ENCODE data around the gene RAET1G. TPM values are rescaled to one million over a fixed set of nuclear protein-coding genes. Genes with fewer than 3 reads are reported as not detected.
"Not testable (repeated sequence)": the region's sequence is repeated elsewhere in the genome, so short reads cannot be mapped to it uniquely, and the experiment has no call there.

The RAET1G gene
- total RNA-seq, 1 donor: 1.8 TPM

DNA sequence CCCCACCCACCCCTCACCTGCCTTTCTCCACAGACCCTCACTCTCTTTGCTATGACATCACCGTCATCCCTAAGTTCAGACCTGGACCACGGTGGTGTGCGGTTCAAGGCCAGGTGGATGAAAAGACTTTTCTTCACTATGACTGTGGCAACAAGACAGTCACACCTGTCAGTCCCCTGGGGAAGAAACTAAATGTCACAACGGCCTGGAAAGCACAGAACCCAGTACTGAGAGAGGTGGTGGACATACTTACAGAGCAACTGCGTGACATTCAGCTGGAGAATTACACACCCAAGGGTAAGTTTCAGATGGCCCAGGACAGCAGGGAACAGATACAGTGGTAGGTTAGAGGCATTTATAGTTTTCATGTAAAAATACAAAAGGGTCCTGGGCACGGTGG, 22.4 kb upstream of the RAET1G start:
- H3K4me3 ChIP-seq (ENCODE audit: insufficient read depth, low read length); H4K20me1 ChIP-seq (ENCODE audit: insufficient read depth, low read length); H3K4me2 ChIP-seq (ENCODE audit: insufficient read depth, low read length): not testable (repeated sequence)

DNA sequence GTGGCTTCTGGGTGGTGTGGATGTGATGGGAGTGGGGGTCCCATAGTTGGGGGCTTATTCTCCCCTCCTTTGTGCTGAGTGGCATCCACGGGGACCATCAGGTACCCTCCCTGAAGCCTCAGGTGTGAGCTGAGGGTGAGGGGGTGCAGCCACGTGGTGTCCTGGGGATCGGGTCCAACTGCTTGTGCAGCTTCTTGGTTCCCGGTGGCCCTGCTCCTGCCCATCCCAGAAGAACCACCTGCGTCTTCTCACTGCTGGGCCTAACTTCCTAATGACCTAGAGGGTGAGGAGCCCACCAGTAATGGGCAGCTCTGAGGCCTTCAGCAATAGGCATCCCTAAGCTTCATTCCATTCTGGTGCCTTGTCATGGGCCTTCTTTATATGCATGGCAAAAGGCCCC, 20.4 kb upstream of the RAET1G start:
- H3K79me2 ChIP-seq (ENCODE audit: insufficient read depth, low read length); H3K9me3 ChIP-seq (ENCODE audit: low read depth, low read length): not testable (repeated sequence)
- H3K4me1 ChIP-seq (ENCODE audit: insufficient read depth, low read length): peaks cover 14% of the 10 kb centered on the region

More for the DNA sequence above, 22.4 kb upstream of the RAET1G start:
- H3K4me1 ChIP-seq (ENCODE audit: insufficient read depth, low read length); H3K27ac ChIP-seq (ENCODE audit: low read depth, low read length); H3K36me3 ChIP-seq (ENCODE audit: insufficient read depth, low read length); DNase-seq (ENCODE audit: insufficient read length, low spot score, missing footprints); H2AFZ ChIP-seq (ENCODE audit: low read length); H3K27me3 ChIP-seq (ENCODE audit: insufficient read depth, low read length); H3K9me3 ChIP-seq (ENCODE audit: low read depth, low read length); H3K79me2 ChIP-seq (ENCODE audit: insufficient read depth, low read length): not testable (repeated sequence)

DNA sequence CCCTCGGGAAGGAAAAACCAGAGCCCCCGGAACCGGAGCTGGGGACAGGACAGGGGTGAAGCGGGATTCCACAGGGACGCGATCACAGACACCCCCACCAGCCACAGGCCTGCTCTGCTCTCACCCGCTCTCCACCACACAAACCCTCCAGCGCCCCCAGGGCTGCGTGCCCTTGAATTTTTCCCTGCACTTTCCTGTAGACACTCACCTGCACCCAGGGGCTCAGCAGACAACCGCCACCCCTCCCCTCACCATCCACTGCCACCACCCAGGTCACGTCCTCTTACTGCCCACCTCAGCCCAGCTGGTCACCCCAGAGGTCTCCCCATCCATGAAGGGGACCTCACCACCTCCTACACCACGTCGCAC, 19.5 kb upstream of the RAET1G start:
- peak overlapping the region; percentile 96 for H2AFZ ChIP-seq (ENCODE audit: low read length)

More for the DNA sequence above, 20.4 kb upstream of the RAET1G start:
- not testable (repeated sequence) for H2AFZ ChIP-seq (ENCODE audit: low read length); DNase-seq (ENCODE audit: insufficient read length, low spot score, missing footprints); H3K4me2 ChIP-seq (ENCODE audit: insufficient read depth, low read length); H3K4me3 ChIP-seq (ENCODE audit: insufficient read depth, low read length); H3K36me3 ChIP-seq (ENCODE audit: insufficient read depth, low read length); H4K20me1 ChIP-seq (ENCODE audit: insufficient read depth, low read length); H3K27ac ChIP-seq (ENCODE audit: low read depth, low read length)
- H3K27me3 ChIP-seq (ENCODE audit: insufficient read depth, low read length): peaks cover 12% of the 10 kb centered on the region

DNA sequence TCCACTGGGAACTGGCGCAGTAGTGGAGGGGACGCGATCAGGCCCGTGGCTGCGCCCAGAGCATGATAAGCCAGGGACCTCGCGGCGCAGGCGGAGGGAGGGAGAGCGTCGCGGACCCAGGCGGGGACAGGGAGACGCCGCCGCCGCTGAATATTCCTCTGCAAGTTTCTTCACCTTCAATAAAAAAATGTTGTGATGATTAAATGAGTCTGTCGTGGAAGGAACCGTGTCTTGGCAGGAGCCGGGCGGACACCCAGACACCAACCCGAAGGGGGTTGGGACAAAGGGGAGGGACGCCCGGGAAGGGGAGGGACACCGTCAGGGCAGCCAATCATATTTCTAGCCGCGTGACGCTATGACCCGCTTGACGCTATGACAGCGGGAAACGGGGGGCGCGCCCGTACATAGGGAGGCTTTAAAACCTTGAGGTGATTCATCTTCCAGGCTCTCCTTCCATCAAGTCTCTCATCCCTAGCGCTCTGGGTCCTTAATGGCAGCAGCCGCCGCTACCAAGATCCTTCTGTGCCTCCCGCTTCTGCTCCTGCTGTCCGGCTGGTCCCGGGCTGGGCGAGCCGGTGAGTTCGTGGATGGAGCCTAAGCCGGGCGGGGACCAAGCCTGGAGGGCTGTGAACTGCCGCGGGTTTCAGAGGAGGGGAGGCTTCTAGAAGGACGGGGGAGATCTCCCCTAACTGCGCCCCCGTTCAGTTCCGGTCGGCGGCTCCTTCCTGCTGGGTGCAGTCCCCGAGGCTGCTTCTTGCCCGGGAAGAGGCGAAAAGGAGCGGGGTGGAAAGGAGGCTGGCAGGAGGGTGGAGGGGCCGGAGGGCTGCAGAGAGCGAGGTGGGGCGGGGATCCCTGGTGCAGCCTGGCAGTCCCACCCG, 18.9 kb upstream of the RAET1G start, which contains the start of gene ULBP2:
Gene ULBP2 (plus strand): TSS at position 432 of the 878 bp plus-strand sequence. CDS start 59 bp downstream, at position 491.
- Histone ChIP-seq H3K9me3 (ENCODE audit: low read depth, low read length) (no peaks in the 10 kb centered on the region), H3K4me2 (ENCODE audit: insufficient read depth, low read length) (peak within 1 kb of the TSS; percentile 89), H3K79me2 (ENCODE audit: insufficient read depth, low read length) (peaks cover 2% of the 10 kb centered on the region), H4K20me1 (ENCODE audit: insufficient read depth, low read length) (no peaks in the 10 kb centered on the region), H3K27ac (ENCODE audit: low read depth, low read length) (peak within 1 kb of the TSS; percentile 80), H3K27me3 (ENCODE audit: insufficient read depth, low read length) (peaks cover 18% of the 10 kb centered on the region), H3K36me3 (ENCODE audit: insufficient read depth, low read length) (no peaks in the 10 kb centered on the region), H3K4me3 (ENCODE audit: insufficient read depth, low read length) (peak within 1 kb of the TSS; percentile 97), H2AFZ (ENCODE audit: low read length) (peak within 1 kb of the TSS; percentile 96), H3K4me1 (ENCODE audit: insufficient read depth, low read length) (peaks cover 16% of the 10 kb centered on the region)
- TF ChIP-seq, protein P1, sequence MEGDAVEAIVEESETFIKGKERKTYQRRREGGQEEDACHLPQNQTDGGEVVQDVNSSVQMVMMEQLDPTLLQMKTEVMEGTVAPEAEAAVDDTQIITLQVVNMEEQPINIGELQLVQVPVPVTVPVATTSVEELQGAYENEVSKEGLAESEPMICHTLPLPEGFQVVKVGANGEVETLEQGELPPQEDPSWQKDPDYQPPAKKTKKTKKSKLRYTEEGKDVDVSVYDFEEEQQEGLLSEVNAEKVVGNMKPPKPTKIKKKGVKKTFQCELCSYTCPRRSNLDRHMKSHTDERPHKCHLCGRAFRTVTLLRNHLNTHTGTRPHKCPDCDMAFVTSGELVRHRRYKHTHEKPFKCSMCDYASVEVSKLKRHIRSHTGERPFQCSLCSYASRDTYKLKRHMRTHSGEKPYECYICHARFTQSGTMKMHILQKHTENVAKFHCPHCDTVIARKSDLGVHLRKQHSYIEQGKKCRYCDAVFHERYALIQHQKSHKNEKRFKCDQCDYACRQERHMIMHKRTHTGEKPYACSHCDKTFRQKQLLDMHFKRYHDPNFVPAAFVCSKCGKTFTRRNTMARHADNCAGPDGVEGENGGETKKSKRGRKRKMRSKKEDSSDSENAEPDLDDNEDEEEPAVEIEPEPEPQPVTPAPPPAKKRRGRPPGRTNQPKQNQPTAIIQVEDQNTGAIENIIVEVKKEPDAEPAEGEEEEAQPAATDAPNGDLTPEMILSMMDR (IDR thresholded peaks at IDR 0.05; ENCODE audit: extremely low read depth, low read depth, low read length): no peak
- DNase-seq (ENCODE audit: insufficient read length, low spot score, missing footprints): peak; percentile 99

More for the DNA sequence above, 19.5 kb upstream of the RAET1G start:
- DNase-seq (ENCODE audit: insufficient read length, low spot score, missing footprints): no peak
- Histone ChIP-seq H3K9me3 (ENCODE audit: low read depth, low read length) (no peaks in the 10 kb centered on the region), H3K27me3 (ENCODE audit: insufficient read depth, low read length) (peaks cover 14% of the 10 kb centered on the region), H3K79me2 (ENCODE audit: insufficient read depth, low read length) (peaks cover 2% of the 10 kb centered on the region), H3K4me2 (ENCODE audit: insufficient read depth, low read length) (peak overlapping the region; percentile 89), H3K4me1 (ENCODE audit: insufficient read depth, low read length) (peaks cover 16% of the 10 kb centered on the region), H3K27ac (ENCODE audit: low read depth, low read length) (peak overlapping the region; percentile 80), H3K4me3 (ENCODE audit: insufficient read depth, low read length) (peak overlapping the region; percentile 97), H4K20me1 (ENCODE audit: insufficient read depth, low read length) (no peaks in the 10 kb centered on the region), H3K36me3 (ENCODE audit: insufficient read depth, low read length) (no peaks in the 10 kb centered on the region)
- TF ChIP-seq, protein P1 (IDR thresholded peaks at IDR 0.05; ENCODE audit: extremely low read depth, low read depth, low read length): no peak

DNA sequence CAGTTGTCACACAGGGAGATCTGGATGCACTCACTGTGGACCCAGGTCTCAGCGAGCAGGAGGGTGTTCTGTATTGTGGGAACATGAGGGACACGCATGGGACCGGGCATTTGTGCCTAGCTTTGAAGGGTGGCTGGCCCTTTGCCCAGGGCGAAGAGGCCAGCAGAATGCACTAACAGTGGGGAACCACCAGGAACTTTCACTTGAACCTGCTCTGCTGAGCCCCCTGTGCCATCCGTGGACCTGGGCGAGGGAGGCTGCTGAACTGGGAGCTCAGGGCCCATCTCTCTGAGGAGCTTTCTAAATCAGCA, 17.7 kb upstream of the RAET1G start:
- DNase-seq (ENCODE audit: insufficient read length, low spot score, missing footprints): no peak
- peaks cover 2% of the 10 kb centered on the region for H3K79me2 ChIP-seq (ENCODE audit: insufficient read depth, low read length)
- no peak overlapping the region for H3K27ac ChIP-seq (ENCODE audit: low read depth, low read length)
- H3K4me1 ChIP-seq (ENCODE audit: insufficient read depth, low read length): peaks cover 16% of the 10 kb centered on the region
- H3K36me3 ChIP-seq (ENCODE audit: insufficient read depth, low read length): no peaks in the 10 kb centered on the region
- H3K27me3 ChIP-seq (ENCODE audit: insufficient read depth, low read length): peaks cover 29% of the 10 kb centered on the region
- no peak overlapping the region for H2AFZ ChIP-seq (ENCODE audit: low read length)
- no peaks in the 10 kb centered on the region for H3K9me3 ChIP-seq (ENCODE audit: low read depth, low read length)
- H3K4me2 ChIP-seq (ENCODE audit: insufficient read depth, low read length): no peak overlapping the region
- H4K20me1 ChIP-seq (ENCODE audit: insufficient read depth, low read length): no peaks in the 10 kb centered on the region
- TF ChIP-seq, protein P1 (IDR thresholded peaks at IDR 0.05; ENCODE audit: extremely low read depth, low read depth, low read length): no peak
- H3K4me3 ChIP-seq (ENCODE audit: insufficient read depth, low read length): no peak overlapping the region

Measured in osteoblast (primary cell).